Naive B cell (primary cell): ENCODE data around the gene HTRA3. TPM values are rescaled to one million over a fixed set of nuclear protein-coding genes. Genes with fewer than 3 reads are reported as not detected.

ENCODE experiments used
- ATAC-seq, 2 donors: fragments of 150-1000 bp; cut with Tn5 transposase; 2 replicates each; pipeline ENCODE4 v1.10.0; 2021; ENCODE audit warnings: low read depth in 2 of 2, mild to moderate bottlenecking in 2 of 2, moderate library complexity in 2 of 2
- DNase-seq: peaks from one replicate; pipeline ENCODE4 v3.0.0; 2022
- H3K27ac Mint-ChIP-seq, 6 donors: one replicate each; pipeline ENCODE4 v1.8.0; 2020 to 2022; ENCODE audit warnings: mild to moderate bottlenecking in 6 of 6, mixed read lengths in 6 of 6, moderate library complexity in 5 of 6, inconsistent platforms in 2 of 6
- H3K27me3 Mint-ChIP-seq, 3 donors: one replicate each; pipeline ENCODE4 v1.8.0; 2021 to 2022; ENCODE audit warnings: mixed read lengths in 3 of 3, mild to moderate bottlenecking in 1 of 3
- H3K36me3 Mint-ChIP-seq, 2 donors: one replicate each; pipeline ENCODE4 v1.8.0; 2020 to 2022; ENCODE audit warnings: mixed read lengths in 2 of 2, inconsistent platforms in 1 of 2, mild to moderate bottlenecking in 1 of 2
- H3K4me1 Mint-ChIP-seq, 3 donors: one replicate each; pipeline ENCODE4 v1.8.0; 2020 to 2022; ENCODE audit warnings: mixed read lengths in 3 of 3, inconsistent platforms in 1 of 3, mild to moderate bottlenecking in 1 of 3, moderate library complexity in 1 of 3
- H3K4me3 Mint-ChIP-seq, 8 donors: one replicate each; pipeline ENCODE4 v1.8.0; 2020 to 2022; ENCODE audit warnings: mild to moderate bottlenecking in 8 of 8, mixed read lengths in 8 of 8, moderate library complexity in 8 of 8, inconsistent platforms in 2 of 8
- H3K9me3 Mint-ChIP-seq, 7 donors: one replicate each; pipeline ENCODE4 v1.8.0; 2020 to 2022; ENCODE audit warnings: mixed read lengths in 7 of 7, mild to moderate bottlenecking in 5 of 7, inconsistent platforms in 2 of 7, moderate library complexity in 1 of 7
- polyA plus RNA-seq, 6 donors: library from polyadenylated mRNA; unstranded; fragments of 300-500 nt; fragmentation: Illumina TruSeq; gene quantifications; one replicate each; pipeline ENCODE4 v1.2.3, GENCODE V29; 2021; ENCODE audit warnings: low read depth in 6 of 6

The HTRA3 gene
- polyA plus RNA-seq, 6 donors from 2014 or later = not detected

DNA sequence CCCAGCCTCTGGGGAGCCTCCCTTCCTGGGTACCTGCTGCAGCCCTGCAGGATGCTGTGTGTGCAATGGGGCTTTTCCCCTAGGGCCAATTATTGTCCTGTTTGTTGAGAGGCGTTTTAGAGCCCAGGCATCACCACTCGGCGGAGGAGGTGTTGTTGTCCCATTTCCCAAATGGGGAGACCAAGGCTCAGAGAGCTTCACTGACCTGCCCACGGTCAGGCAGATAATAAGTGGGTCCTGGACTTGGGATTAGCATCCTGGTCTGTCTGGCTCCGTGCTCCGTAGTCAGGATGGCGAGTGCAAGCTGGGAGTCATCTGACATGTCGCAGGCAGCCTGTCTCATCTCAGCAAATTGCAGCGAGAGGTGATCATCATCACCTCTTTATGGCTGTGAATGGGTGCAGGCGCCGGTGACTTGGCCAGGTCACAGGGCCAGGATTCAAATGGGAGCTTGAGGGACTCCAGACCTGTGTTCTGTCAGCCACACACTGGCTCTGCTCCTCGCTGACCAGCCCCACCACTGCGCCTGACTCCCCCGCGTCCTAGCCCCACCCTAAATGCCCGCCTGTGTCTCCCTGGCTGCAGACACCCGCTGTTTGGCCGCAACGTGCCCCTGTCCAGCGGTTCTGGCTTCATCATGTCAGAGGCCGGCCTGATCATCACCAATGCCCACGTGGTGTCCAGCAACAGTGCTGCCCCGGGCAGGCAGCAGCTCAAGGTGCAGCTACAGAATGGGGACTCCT, 16.6 kb downstream of the HTRA3 start:
- Mint-ChIP-seq H3K4me3 (no peak overlapping the region), H3K27ac (no peak overlapping the region), H3K36me3 (no peaks in the 10 kb centered on the region), H3K4me1 (peaks cover 2 to 5% (median 4%) of the 10 kb centered on the region in 3 donors), H3K27me3 (no peaks in the 10 kb centered on the region), H3K9me3 (no peaks in the 10 kb centered on the region)
- DNase-seq (no peak), ATAC-seq (no peak)

DNA sequence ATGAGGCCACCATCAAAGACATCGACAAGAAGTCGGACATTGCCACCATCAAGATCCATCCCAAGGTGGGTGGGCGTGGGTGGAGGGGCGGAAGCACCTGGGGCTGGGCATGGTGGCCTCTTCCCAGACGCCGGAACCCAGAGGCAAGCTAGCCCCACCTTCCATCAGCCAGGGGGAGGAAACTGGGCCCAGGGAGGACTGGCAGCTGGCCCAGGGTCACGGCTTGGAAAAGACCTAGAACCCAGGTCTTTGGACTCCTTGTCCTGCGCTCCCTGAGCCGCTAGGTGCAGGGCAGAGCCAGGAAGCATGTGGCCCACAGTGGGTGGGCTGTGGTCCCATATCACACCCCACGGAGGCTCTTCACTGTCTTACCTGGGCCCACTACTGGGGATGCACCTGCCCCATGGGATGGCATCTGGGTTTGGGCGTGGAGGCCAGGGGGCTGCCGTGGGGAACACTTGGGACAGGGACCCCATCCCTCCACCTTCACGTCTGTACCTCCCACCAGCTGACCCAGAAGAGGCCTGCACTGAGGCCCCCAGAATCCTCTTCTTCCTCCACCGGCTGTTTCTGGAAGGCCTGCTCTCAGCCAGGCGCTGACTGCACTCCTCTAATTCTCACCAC, 17.3 kb downstream of the HTRA3 start:
- H3K27ac Mint-ChIP-seq = peak overlapping the region in 1 of 6 donors; percentile 79
- DNase-seq (no peak), ATAC-seq (no peak)
- no peak overlapping the region for H3K4me3 Mint-ChIP-seq
- H3K36me3 Mint-ChIP-seq = no peaks in the 10 kb centered on the region
- H3K4me1 Mint-ChIP-seq = peaks cover 2 to 12% (median 7%) of the 10 kb centered on the region in 3 donors
- H3K9me3 Mint-ChIP-seq = no peaks in the 10 kb centered on the region
- H3K27me3 Mint-ChIP-seq = no peaks in the 10 kb centered on the region

DNA sequence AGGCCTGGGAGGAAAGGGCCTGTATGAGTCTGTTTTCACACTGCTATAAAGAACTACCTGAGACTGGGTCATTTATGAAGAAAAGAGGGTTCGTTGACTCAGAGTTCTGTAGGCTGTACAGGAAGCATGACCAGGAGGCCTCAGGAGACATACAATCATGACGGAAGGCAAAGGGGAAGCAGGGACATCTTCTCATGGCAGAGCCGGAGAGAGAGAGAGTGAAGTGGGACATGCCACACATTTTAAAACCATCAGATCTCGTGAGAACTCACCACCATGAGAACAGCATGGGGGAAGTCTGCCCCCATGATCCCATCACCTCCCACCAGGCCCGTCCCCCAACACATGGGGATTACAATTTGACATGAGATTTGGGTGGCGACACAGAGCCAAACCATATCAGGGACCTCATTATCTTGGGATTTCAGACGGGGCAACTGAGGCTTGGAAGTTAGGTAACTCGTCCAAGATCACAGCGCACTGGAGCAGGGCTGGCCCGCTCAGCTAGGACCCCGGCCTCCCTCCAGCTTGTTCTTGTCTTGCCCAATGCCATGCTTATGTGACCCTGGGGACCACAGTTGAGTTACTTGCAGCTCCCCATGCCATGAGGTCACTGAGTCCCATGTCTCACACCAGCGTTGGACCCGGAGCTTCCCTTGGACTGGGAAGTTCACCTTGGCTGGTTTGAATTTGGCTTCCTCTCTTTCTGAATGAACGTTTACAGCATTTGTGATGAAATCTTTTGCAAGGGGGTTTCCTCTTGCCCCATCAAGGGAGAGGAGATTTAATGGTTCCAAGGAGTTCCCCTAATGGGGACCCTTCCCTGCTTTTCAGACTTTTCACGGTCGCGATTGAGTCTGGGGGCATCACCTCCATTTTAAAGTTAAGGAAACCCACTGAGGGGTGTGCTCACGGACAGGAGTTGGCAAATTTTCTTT, 18.1 kb downstream of the HTRA3 start:
- no peak for ATAC-seq
- DNase-seq = no peak
- Mint-ChIP-seq H3K36me3 (no peaks in the 10 kb centered on the region), H3K4me1 (peaks cover 2 to 12% (median 7%) of the 10 kb centered on the region in 3 donors), H3K9me3 (no peaks in the 10 kb centered on the region), H3K27me3 (no peaks in the 10 kb centered on the region), H3K4me3 (no peak overlapping the region), H3K27ac (peak overlapping the region in 1 of 6 donors; percentile 79)

DNA sequence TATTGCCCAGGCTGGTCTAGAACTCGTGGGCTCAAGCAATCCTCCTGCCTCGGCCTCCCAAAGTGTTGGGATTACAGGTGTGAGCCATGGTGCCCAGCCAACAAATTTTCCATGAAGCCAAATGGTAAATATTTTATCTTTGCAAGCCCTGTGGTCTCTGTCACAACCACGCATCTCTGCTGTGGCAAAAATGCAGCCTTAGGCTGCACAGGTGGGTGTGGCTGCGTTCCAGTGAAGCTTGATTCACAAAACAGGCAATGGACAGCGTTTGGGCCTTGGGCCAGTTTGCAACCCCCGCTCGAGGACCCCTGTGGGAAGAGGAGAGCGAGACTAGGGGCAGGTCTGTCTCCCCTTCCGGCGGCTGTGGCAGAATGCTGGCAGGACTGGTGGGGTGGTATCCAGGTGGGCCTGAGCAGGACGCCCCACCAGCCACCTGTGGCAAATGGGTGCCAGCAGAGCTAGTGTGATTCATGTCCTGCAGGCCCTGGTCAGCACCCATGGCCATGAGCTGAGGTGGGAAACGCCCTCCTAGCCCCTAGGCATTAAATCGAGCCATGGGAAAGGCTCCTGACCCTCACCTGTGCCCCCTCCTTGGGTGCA, 19.7 kb downstream of the HTRA3 start:
- Mint-ChIP-seq H3K36me3 (no peaks in the 10 kb centered on the region), H3K27ac (no peak overlapping the region), H3K4me3 (no peak overlapping the region), H3K4me1 (peaks cover 2 to 12% (median 3%) of the 10 kb centered on the region in 3 donors), H3K27me3 (no peaks in the 10 kb centered on the region), H3K9me3 (no peaks in the 10 kb centered on the region)
- DNase-seq (no peak), ATAC-seq (no peak)

DNA sequence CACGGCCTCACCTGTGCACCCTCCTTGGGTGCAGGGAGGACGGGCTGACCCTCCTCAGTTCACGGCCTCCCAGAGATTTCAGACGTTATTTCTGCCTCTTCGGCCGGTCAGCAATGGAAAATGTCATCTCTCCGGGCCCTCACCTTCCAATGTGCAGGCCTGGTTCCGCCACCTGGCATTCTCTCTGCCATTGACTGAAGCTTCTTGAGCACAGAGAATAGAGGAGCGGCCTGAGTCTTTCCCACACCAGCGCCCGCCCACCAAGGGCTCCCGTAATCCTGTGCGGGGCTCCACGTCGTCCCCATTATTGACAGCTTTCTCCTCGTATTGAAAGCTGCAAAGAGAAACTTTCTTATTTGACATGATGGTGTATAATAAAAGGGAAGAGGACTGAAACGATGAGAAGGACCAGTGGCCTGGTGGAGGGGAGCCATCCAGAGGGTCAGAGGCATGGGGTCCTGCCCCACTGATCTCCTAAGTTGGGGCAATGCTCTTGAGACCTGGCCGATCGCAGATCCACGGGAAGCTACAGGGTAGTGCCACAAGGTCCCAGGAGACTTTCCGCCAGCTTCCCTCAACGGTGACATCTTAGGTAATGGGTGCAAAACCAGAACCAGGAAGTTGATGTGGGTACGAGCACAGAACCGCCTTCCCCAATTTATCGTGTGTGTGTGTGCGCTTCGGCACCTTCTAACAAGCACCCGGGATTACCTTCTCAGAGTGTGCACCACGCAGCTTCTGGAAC, 20.6 kb downstream of the HTRA3 start:
- peaks cover 4 to 12% (median 8%) of the 10 kb centered on the region in 3 donors for H3K4me1 Mint-ChIP-seq
- H3K27ac Mint-ChIP-seq = peak overlapping the region in 4 of 6 donors; percentile 37 to 80 (median 76)
- H3K4me3 Mint-ChIP-seq = peak overlapping the region in 3 of 8 donors; percentile 25 to 48 (median 25)
- ATAC-seq (peak in 1 of 2 donors; percentile 27), DNase-seq (no peak)
- no peaks in the 10 kb centered on the region for H3K36me3 Mint-ChIP-seq
- peaks cover 0 to 6% (median 2%) of the 10 kb centered on the region in 7 donors for H3K9me3 Mint-ChIP-seq
- no peaks in the 10 kb centered on the region for H3K27me3 Mint-ChIP-seq

DNA sequence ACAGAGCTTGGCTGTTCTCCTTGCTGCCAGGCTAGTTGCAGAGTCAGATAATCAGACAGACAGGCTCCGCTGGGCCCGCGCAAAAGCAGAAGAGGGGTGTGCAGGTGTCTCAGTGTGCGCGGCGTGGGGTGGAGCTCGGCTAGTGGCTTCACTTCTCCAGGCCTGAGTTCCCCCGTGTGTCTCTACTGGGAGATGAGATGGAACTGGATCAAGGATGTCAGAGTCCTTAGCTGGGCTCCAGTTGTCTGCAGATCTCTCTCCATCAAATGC, 21.1 kb downstream of the HTRA3 start:
- H3K4me1 Mint-ChIP-seq = peaks cover 4 to 12% (median 8%) of the 10 kb centered on the region in 3 donors
- ATAC-seq (peak in 1 of 2 donors; percentile 25), DNase-seq (no peak)
- H3K27ac Mint-ChIP-seq = peak overlapping the region in 2 of 6 donors; percentile 79 to 80
- H3K27me3 Mint-ChIP-seq = no peaks in the 10 kb centered on the region
- H3K9me3 Mint-ChIP-seq = peaks cover 0 to 7% (median 2%) of the 10 kb centered on the region in 7 donors
- H3K4me3 Mint-ChIP-seq = peak overlapping the region in 3 of 8 donors; percentile 25 to 48 (median 25)
- no peaks in the 10 kb centered on the region for H3K36me3 Mint-ChIP-seq

DNA sequence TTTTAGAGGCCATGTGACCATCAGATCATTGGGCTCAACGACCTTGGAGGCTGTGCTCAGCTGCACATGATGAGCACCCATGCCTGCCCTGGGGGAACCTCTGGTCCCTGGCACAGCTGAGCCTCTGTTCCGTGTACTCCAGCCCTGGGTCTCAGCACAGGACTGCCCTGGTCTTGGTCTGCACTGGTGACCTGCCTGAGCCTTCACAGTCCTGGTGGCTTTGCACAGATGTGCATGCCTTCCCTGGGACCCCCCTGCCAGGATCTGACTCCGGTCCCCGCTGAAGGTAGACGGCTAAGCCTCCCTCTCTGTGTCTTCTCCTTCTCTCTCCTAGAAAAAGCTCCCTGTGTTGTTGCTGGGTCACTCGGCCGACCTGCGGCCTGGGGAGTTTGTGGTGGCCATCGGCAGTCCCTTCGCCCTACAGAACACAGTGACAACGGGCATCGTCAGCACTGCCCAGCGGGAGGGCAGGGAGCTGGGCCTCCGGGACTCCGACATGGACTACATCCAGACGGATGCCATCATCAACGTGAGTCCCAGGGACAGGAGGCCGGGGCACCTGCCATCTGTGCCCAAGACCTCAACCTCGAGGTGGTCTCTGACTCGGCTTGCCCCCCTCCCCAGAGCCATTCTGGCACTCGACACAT, 21.6 kb downstream of the HTRA3 start:
- H3K4me3 Mint-ChIP-seq = peak overlapping the region in 1 of 8 donors; percentile 61
- H3K9me3 Mint-ChIP-seq = peaks cover 0 to 7% (median 2%) of the 10 kb centered on the region in 7 donors
- ATAC-seq = no peak
- H3K27ac Mint-ChIP-seq = peak overlapping the region in 1 of 6 donors; percentile 39
- no peak for DNase-seq
- H3K36me3 Mint-ChIP-seq = no peaks in the 10 kb centered on the region
- no peaks in the 10 kb centered on the region for H3K27me3 Mint-ChIP-seq
- H3K4me1 Mint-ChIP-seq = peaks cover 4 to 12% (median 8%) of the 10 kb centered on the region in 3 donors

DNA sequence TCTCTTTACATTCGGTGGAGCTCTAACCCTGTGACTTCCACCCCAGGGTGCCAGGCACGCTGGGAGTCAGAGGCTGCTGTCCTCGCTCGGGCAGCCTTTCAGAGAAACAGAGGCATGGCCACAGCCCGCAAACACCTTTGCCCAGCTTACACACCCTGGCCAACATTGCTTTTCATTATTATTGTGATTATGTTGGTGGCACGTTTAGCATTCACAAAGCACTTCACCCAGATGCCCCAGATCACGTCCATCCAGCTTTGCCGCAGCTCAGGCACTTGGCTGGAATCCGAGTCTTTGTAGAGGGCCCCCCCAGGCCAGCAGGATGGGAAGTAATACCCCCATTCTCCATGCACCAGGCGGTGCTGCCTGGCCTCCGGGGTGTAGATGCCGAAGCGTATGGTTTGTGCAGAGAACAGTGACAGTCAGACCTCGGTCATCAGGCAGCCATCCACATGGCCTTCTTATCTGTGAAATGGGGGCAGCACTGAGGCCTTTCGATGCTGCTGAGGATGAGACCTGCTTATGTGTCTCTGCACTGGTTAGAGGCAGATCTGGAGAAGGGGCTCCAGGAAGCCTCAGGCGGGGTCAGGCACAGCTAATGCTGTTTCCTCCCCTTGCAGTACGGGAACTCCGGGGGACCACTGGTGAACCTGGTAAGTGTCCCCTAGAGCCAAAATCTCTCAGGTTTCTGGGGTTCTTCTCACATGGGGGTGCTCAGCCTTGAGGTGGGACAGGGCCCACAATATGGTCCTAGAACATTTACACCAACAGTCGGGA, 22.3 kb downstream of the HTRA3 start:
- peak overlapping the region in 1 of 6 donors; percentile 35 for H3K27ac Mint-ChIP-seq
- H3K4me1 Mint-ChIP-seq = peaks cover 4 to 12% (median 8%) of the 10 kb centered on the region in 3 donors
- no peaks in the 10 kb centered on the region for H3K27me3 Mint-ChIP-seq
- H3K36me3 Mint-ChIP-seq = no peaks in the 10 kb centered on the region
- no peak for ATAC-seq
- no peak overlapping the region for H3K4me3 Mint-ChIP-seq
- peaks cover 0 to 7% (median 2%) of the 10 kb centered on the region in 7 donors for H3K9me3 Mint-ChIP-seq
- DNase-seq = no peak

DNA sequence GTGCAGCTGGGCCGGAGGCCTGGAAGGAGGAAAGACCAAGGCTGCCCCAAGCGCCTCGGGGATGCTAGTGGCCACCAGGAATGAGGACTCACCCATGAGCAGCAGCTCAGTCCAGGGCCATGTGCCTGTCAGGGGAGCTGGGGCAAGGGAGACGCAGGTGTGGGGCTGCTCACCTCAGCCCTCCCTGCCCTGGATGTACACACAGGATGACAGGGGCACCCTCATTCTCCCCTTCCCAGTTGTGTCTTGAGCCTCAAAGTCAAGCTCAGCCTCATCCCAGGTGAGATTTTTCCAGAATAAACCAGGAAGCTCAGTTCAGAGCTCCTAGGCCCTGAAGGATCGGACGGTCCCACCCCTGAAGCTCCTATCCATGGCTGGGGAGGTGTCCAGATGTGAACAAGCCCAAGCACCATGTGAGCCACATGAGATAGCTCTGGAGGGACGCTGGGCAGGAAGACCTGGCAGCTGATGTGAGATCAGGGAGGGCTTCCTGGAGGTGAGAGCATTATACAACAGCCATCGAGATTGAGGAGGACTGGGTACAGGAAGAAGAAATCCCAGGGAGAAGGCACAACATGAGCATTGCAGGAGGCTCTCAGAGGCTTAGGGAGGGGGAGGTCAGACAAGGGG, 23.0 kb downstream of the HTRA3 start:
- no peaks in the 10 kb centered on the region for H3K36me3 Mint-ChIP-seq
- H3K27ac Mint-ChIP-seq = peak overlapping the region in 1 of 6 donors; percentile 35
- H3K9me3 Mint-ChIP-seq = peaks cover 0 to 7% (median 2%) of the 10 kb centered on the region in 7 donors
- H3K4me3 Mint-ChIP-seq = peak overlapping the region in 1 of 8 donors; percentile 63
- ATAC-seq (no peak), DNase-seq (no peak)
- H3K4me1 Mint-ChIP-seq = peaks cover 4 to 12% (median 8%) of the 10 kb centered on the region in 3 donors
- no peaks in the 10 kb centered on the region for H3K27me3 Mint-ChIP-seq

DNA sequence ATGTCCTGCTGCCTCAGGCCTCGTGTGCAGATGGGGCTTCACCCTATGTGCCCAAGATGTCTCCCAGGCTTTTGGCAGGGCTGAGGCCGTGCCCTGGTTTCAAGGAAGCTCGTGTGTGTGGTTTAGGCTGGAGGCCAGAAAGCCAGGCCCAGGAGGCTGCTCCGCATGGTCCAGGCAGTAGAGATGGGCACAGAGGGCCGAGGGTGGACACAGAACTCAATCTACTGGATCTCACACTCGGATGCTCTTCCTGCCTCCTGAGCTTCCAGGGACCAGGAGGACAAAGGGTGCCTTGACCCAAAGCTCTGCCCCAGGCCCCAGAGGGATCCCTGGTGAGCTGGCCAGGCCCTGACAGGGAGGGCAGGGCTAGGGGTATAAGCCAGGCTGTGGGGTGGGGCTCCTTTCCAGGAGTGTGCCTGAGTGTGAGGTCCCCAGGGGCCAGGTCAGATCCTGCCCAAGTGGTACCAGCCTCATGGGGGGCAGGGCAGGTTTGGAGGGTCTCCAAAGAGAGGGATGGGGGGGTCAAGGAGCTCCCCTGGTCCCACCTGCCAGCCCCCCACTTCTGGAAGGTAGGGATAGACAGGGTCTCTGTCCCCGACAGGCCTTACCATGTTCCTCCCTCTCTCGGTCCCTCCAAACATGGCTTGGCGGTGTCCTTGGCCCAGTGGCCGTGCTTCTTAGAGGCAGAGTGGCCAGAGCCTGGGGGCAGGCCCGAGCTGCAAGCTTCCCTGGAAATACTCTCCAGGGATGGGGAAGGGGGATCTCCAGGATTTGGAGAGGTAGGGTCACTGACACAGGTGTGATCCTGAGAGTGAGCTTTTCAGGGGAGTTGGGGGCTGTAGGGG, 23.8 kb downstream of the HTRA3 start:
- ATAC-seq = no peak
- Mint-ChIP-seq H3K4me1 (peaks cover 4 to 12% (median 8%) of the 10 kb centered on the region in 3 donors), H3K27me3 (peaks cover 0 to 5% (median 0%) of the 10 kb centered on the region in 3 donors), H3K27ac (peak overlapping the region in 1 of 6 donors; percentile 47), H3K4me3 (no peak overlapping the region), H3K9me3 (peaks cover 0 to 7% (median 2%) of the 10 kb centered on the region in 7 donors), H3K36me3 (no peaks in the 10 kb centered on the region)
- DNase-seq = no peak
